GM12878 (cell line): ENCODE data around the gene PHACTR3. TPM values are rescaled to one million over a fixed set of nuclear protein-coding genes. Genes with fewer than 3 reads are reported as not detected.

Experiments
- ATAC-seq: fragments of 200-7000 bp; cut with Tn5 transposase; 3 replicates; pipeline ENCODE4 v1.9.1; 2020; ENCODE audit warnings: mild to moderate bottlenecking, moderate library complexity
- BruUV-seq: library from RNA; stranded (reverse); fragments of 400-500 nt; replicated peaks from 2 replicates; lab custom pipeline; 2021; lab: Mats Ljungman, UMichigan
- CTCF ChIA-PET: fragments of 300-600 bp; sonication (Branson Sonifier 250); formaldehyde crosslinking; extraction: SDS; loops from one replicate; lab custom pipeline; 2021; ENCODE audit warnings: inconsistent platforms; lab: Yijun Ruan, JAX
- POLR2A ChIA-PET: fragments of 350-600 bp; formaldehyde crosslinking; extraction: SDS; loops from one replicate; lab custom pipeline; 2021; ENCODE audit warnings: inconsistent platforms; lab: Charles Lee
- RAD21 ChIA-PET: fragments of 300-600 bp; sonication (Branson Sonifier 250); formaldehyde crosslinking; loops from one replicate; lab custom pipeline; 2023; ENCODE audit warnings: antibody characterized with exemption; ENCODE audit not compliant: unreplicated experiment; lab: Charles Lee
- SMC1A ChIA-PET: fragments of 300-600 bp; sonication (Branson Sonifier 250); formaldehyde crosslinking; loops from one replicate; lab custom pipeline; 2023; ENCODE audit not compliant: unreplicated experiment, uncharacterized antibody; lab: Charles Lee
- DNase-seq: peaks from one replicate; pipeline ENCODE4 v3.0.0-alpha.2; 2011; ENCODE audit warnings: low read depth, low spot score
- FAIRE-seq: peaks from 3 replicates; lab custom pipeline; 2011; peaks lifted over from hg19 to GRCh38; lab: Jason Lieb, UNC
- H2AFZ ChIP-seq: 2 replicates; pipeline ENCODE4 v1.6.0; 2011; ENCODE audit warnings: low read depth, low read length, control low read depth; ENCODE audit not compliant: control insufficient read depth
- H3K27ac ChIP-seq: 2 replicates; pipeline ENCODE4 v1.5.1; 2011; ENCODE audit warnings: control low read depth; ENCODE audit not compliant: control insufficient read depth, insufficient read depth
- H3K27me3 ChIP-seq, 2 experiments: replicated peaks in 1 of 2; 2 replicates each; pipeline versions ENCODE4 v1.6.0 to v1.6.1; 2011; ENCODE audit warnings: low read length in 1 of 2; ENCODE audit not compliant: control insufficient read depth in 2 of 2, insufficient read depth in 2 of 2
- H3K36me3 ChIP-seq, 2 experiments: 2 replicates each; pipeline ENCODE4 v1.5.1; 2011; ENCODE audit warnings: low read length in 1 of 2; ENCODE audit not compliant: control insufficient read depth in 2 of 2, insufficient read depth in 2 of 2
- H3K4me1 ChIP-seq: 2 replicates; pipeline ENCODE4 v1.6.1; 2011; ENCODE audit warnings: mild to moderate bottlenecking, low read length, moderate library complexity, mixed read lengths; ENCODE audit not compliant: control insufficient read depth, insufficient read depth
- H3K4me2 ChIP-seq: 2 replicates; pipeline ENCODE4 v1.6.0; 2011; ENCODE audit warnings: control low read depth; ENCODE audit not compliant: control insufficient read depth, insufficient read depth
- H3K4me3 ChIP-seq: fragments of 200-600 bp; sonication (generic); 2 replicates; pipeline ENCODE4 v1.5.1; 2016
- H3K79me2 ChIP-seq: 2 replicates; pipeline ENCODE4 v1.6.0; 2011; ENCODE audit warnings: low read length; ENCODE audit not compliant: control insufficient read depth, insufficient read depth
- H3K9ac ChIP-seq: 2 replicates; pipeline ENCODE4 v1.8.0; 2011; ENCODE audit warnings: low read length, control low read depth, mixed read lengths; ENCODE audit not compliant: control insufficient read depth, insufficient read depth
- H3K9me3 ChIP-seq: replicated peaks from 3 replicates; pipeline ENCODE4 v1.5.1; 2011; ENCODE audit warnings: mild to moderate bottlenecking, low read length; ENCODE audit not compliant: control insufficient read depth, insufficient read depth
- H4K20me1 ChIP-seq: 2 replicates; pipeline ENCODE4 v1.6.0; 2011; ENCODE audit not compliant: control insufficient read depth, insufficient read depth
- FOS ChIP-seq: IDR thresholded peaks from 3 replicates; pipeline ENCODE4 v1.6.1; 2011; ENCODE audit warnings: borderline replicate concordance; ENCODE audit not compliant: insufficient read length; ENCODE audit errors: extremely low read depth
- FOXK2 ChIP-seq: fragments of 450-650 bp; IDR thresholded peaks from 2 replicates; pipeline ENCODE4 v1.6.1; 2017; ENCODE audit warnings: mild to moderate bottlenecking, moderate library complexity
- RELA ChIP-seq: fragments of 450-650 bp; IDR thresholded peaks from 2 replicates; pipeline ENCODE4 v1.8.0; 2014; ENCODE audit warnings: borderline replicate concordance; ENCODE audit not compliant: partially characterized antibody
- SMAD5 ChIP-seq: IDR thresholded peaks from 2 replicates; pipeline ENCODE4 v1.6.1; 2016; ENCODE audit warnings: antibody characterized with exemption, low read depth
- TCF12 ChIP-seq: IDR thresholded peaks from 2 replicates; pipeline ENCODE4 v1.6.1; 2011; ENCODE audit warnings: low read depth, mild to moderate bottlenecking, low read length
- TCF3 ChIP-seq: IDR thresholded peaks from 2 replicates; pipeline ENCODE4 v1.6.1; 2012; ENCODE audit warnings: low read depth, mild to moderate bottlenecking, low read length, borderline replicate concordance; ENCODE audit not compliant: insufficient read depth
- ZNF687 ChIP-seq: fragments of 450-650 bp; IDR thresholded peaks from 2 replicates; pipeline ENCODE4 v1.6.1; 2017; ENCODE audit warnings: mild to moderate bottlenecking, moderate library complexity
- ZSCAN29 ChIP-seq: fragments of 450-650 bp; IDR thresholded peaks from 2 replicates; pipeline ENCODE4 v1.6.1; 2017; ENCODE audit warnings: mild to moderate bottlenecking, moderate library complexity
- WGBS: methylation state at CpG from one replicate; pipeline ENCODE4 v1.1.6; 2016; ENCODE audit warnings: low lambda C conversion rate; ENCODE audit not compliant: insufficient replicate concordance, insufficient coverage; ENCODE audit errors: missing lambda C conversion rate; 5-methylcytosine and 5-hydroxymethylcytosine counted together
- in situ Hi-C: fragments of 300-500 bp; cut with MboI; formaldehyde crosslinking; loops from 9 replicates; pipeline ENCODE4 v1.14.3; 2018; ENCODE audit warnings: mixed read lengths
- intact Hi-C: fragments of 100-400 bp; cut with micrococcal nuclease; formaldehyde crosslinking; loops from one replicate; pipeline ENCODE4 v1.14.2; 2022; ENCODE audit not compliant: unreplicated experiment
- polyA plus RNA-seq, 11 experiments: library from polyadenylated mRNA; depleted of rRNA in 4 of 11; unstranded in 6 of 11; stranded (reverse) in 5 of 11; fragments of >200 nt; fragmentation: Nextera tagmentation in 4 of 11; fragmentation: Illumina TruSeq in 1 of 11; extraction: Ambion mirVana in 4 of 11; extraction: Trizol in 1 of 11; gene quantifications; 1 replicate in 1 of 11; 2 replicates in 10 of 11; pipeline versions ENCODE4 v1.2.1 to v1.2.3, GENCODE V29; 2011 to 2016; ENCODE audit warnings: inconsistent platforms in 2 of 11, missing spikeins in 2 of 11, low read depth in 1 of 11
- total RNA-seq, 4 experiments: library from RNA; depleted of rRNA in 3 of 4; stranded (reverse); fragments of >200 nt in 3 of 4; fragmentation: Illumina TruSeq in 1 of 4; extraction: Trizol in 1 of 4; gene quantifications; 2 replicates each; pipeline versions ENCODE4 v1.2.1 to v1.2.3, GENCODE V29; 2013 to 2021

PHACTR3 gene
- total and polyA plus RNA-seq, 10 of the 15 experiments (the other 5 are each of a cell fraction or from before 2014, with no cell fraction given): 0.17 to 2.7 (median 0.27) TPM; not detected in 1

GRCh38 chr20:59680852-59681251 lies 76.5 kb downstream of the PHACTR3 start:
- Histone ChIP-seq H4K20me1 (no peaks in the 10 kb centered on the region), H3K4me2 (no peak overlapping the region), H3K4me1 (no peaks in the 10 kb centered on the region), H3K9me3 (no peaks in the 10 kb centered on the region), H3K4me3 (no peak overlapping the region), H3K27me3 (no peaks in the 10 kb centered on the region; a peak in 1 of 4 replicates), H3K79me2 (no peaks in the 10 kb centered on the region), H3K9ac (no peak overlapping the region), H3K36me3 (no peaks in the 10 kb centered on the region), H2AFZ (no peak overlapping the region), H3K27ac (no peak overlapping the region)
- CTCF ChIA-PET: no interaction called here
- POLR2A ChIA-PET: no interaction called here
- SMC1A ChIA-PET: no interaction called here
- no peak for TF ChIP-seq FOXK2
- TF ChIP-seq ZSCAN29: no peak
- no peak for TF ChIP-seq ZNF687
- no peak for TF ChIP-seq RELA
- TF ChIP-seq SMAD5: no peak
- TF ChIP-seq TCF3: no peak
- no peak for TF ChIP-seq TCF12
- no peak for TF ChIP-seq FOS
- FAIRE-seq (no peak), ATAC-seq (no peak), DNase-seq (no peak)
- intact Hi-C loops: no loop called here
- in situ Hi-C loops: no loop called here
- RAD21 ChIA-PET: no interaction called here
- 0% methylated on average over 1 of the region's 1 CpG for WGBS
- no TSS peak for BruUV-seq
